WERI-Rb-1 (cell line): ENCODE results near the gene CDC6.

Experiments used
- DNase-seq: peaks from one replicate; pipeline ENCODE4 v3.0.0-alpha.2; 2020
- H3K27ac ChIP-seq: fragments of 250-450 bp; sonication (Bioruptor Pico); 2 replicates; pipeline ENCODE4 v1.5.1; 2020; ENCODE audit warnings: mild to moderate bottlenecking, moderate library complexity
- H3K27me3 ChIP-seq: fragments of 250-450 bp; sonication (Bioruptor Pico); 2 replicates; pipeline ENCODE4 v1.5.1; 2021; ENCODE audit warnings: mild to moderate bottlenecking, low read depth, moderate library complexity; ENCODE audit not compliant: insufficient read depth, severe bottlenecking
- H3K36me3 ChIP-seq: fragments of 250-450 bp; sonication (Bioruptor Pico); 2 replicates; pipeline ENCODE4 v1.5.1; 2020; ENCODE audit warnings: mild to moderate bottlenecking, moderate library complexity
- H3K4me3 ChIP-seq: 2 replicates; pipeline ENCODE4 v1.5.1; 2011; ENCODE audit warnings: low read depth, mild to moderate bottlenecking, control low read depth, low read length
- H3K9me3 ChIP-seq: fragments of 250-450 bp; sonication (Bioruptor Pico); 2 replicates; pipeline ENCODE4 v1.5.1; 2021; ENCODE audit warnings: mild to moderate bottlenecking, moderate library complexity; ENCODE audit not compliant: severe bottlenecking
- CTCF ChIP-seq: IDR thresholded peaks from 2 replicates; pipeline ENCODE4 v1.5.1; 2011; ENCODE audit warnings: low read depth, mild to moderate bottlenecking, control low read depth, inconsistent platforms, low read length

The CDC6 gene

GRCh38 chr17:40321961-40322357, 34.3 kb downstream of the CDC6 start:
- H3K36me3 ChIP-seq = no peaks in the 10 kb centered on the region; the same call in 1 of the 2 replicates
- no peak for TF ChIP-seq CTCF
- H3K9me3 ChIP-seq = no peaks in the 10 kb centered on the region
- DNase-seq = no peak
- H3K27ac ChIP-seq = no peak overlapping the region
- no peak overlapping the region for H3K4me3 ChIP-seq
- no peaks in the 10 kb centered on the region for H3K27me3 ChIP-seq

DNA sequence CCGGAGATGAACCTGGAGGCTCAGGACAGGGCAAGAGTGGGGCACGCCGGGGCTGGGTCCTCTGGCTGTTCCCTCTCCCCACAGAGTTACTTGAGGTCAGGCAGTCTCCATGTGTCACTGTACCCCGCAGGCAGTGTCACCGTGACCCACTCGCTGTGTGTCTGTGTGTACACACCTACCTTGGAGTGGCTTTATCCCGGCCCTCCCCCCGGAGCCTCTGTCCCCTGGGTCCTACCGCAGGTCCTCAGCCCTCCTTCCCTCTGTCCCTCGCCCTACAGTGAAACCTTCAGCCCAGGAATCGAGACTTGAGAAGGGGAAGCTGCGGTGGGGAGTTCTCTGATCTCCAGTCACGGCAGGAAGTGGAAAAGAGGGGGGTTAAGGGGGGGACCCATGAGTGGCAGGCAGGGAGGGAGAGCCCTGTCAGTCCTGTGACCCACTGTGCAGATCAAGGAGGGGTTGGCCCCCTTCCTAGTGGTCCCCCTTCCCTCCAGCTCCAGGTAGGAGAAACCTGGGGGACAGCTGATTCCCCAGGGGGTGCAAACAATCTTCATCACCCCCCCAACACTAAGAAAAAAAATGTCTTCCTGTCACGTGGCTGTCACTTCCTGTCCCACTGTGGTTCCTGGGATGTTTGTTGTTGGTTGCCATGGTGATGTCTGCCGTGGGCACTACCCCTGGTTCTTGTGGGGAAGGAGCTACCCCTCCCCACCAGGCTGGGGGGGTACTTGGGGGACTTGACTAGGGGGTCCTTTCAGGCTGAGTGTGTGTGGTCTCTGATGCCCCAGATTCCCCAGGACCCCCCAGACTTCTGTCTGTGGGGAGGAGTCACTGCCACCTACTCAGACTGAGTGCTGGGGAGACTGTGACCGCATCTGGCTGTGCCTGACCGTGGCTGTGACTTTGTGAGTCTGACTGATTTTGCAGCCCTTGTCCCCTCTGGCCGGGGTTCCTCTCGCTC, 35.0 kb downstream of the CDC6 start:
- no peaks in the 10 kb centered on the region for H3K27me3 ChIP-seq
- no peaks in the 10 kb centered on the region; the same call in 1 of the 2 replicates for H3K36me3 ChIP-seq
- no peak for DNase-seq
- TF ChIP-seq CTCF = no peak
- H3K4me3 ChIP-seq = no peak overlapping the region
- H3K27ac ChIP-seq = no peak overlapping the region
- no peaks in the 10 kb centered on the region for H3K9me3 ChIP-seq

DNA sequence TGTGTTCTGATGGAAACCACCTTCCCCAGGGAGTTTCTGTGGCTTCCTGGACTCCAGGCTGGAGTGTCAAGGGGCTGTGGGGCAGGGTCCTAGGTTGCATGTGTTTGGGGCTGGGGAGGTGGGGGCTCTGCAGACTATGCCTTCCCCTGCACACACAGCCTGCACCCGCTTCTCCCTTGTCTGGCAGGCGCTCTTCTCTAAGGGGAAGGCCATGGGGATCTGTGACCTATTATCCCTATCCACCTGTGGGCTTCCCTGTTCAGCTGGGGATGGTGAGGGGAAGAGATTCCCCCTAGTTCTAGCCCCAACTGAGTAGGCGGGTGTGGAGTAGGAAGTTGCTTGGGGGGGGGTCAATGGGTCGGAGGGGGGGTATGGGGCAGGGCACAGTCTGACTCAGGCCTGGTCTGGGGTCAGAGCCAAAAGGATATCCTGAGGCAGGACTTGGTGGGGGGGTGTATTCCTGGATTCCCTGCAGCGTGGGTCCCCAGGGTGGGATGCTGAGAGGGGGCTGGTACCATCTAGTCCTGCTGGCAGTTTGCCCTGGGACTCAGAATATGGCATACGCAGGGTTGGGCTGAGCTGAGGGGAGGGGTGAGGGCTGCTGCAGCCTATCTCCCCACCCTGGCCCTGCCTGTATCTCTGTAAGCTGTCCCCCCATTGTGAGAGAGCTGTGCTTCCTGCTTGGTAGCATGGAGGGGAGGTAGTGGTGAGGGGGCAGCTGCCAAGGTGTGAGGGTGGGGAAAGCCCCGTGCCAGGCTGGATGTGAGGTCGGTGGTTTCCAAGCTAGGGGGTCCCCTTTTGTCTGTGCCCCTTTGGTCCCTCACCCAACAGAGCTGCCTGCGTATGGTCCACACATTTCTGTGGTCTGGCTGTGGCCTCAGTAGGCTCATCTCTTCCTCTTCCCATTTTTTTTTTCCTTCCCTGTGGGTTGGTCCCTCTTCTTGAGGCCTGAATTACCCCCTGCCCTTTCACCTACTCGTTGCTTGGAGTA, 36.0 kb downstream of the CDC6 start:
- no peak overlapping the region for H3K4me3 ChIP-seq
- DNase-seq = no peak
- no peaks in the 10 kb centered on the region for H3K27me3 ChIP-seq
- TF ChIP-seq CTCF = no peak
- H3K9me3 ChIP-seq = no peaks in the 10 kb centered on the region
- H3K27ac ChIP-seq = no peak overlapping the region
- no peaks in the 10 kb centered on the region; the same call in 1 of the 2 replicates for H3K36me3 ChIP-seq

DNA sequence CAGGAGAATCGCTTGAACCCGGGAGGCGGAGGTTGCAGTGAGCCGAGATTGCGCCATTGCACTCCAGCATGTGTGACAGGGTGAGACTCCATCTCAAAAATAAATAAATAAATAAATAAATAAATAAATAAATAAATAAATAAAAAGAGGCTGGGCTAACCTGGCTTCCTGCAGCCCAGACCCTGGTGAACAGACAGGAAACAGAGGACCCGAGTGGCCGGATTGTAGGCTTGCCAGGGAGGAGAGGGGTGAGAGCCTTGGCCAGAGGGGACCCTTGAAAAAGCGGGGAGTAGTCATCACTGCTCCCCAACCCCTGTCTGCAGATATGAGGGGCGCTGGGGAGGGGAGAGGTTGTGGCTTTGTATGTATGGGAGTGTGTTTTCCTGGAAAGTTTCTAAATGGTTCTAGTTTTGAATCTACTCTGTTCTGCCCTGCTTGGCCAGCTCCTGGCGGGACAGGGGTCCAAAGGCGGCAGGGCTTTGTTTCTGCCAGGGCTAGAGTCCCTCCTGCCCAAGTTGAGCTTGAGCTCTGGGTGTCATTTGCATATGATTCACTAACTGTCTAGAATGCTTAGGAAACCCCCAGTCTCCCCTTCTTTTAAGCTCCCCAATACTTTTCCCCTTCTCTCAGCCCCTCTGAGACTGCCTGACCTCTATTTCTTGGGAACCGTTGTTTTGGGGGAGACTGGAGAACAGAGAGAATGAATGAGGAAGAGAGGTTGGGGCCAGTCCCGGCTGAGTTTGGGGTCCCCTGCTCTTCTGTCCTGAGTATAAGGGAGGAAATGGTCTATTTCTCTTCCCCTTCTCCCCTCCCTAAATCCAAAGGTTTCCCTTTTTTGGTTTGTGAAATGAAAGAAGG, 37.7 kb downstream of the CDC6 start:
- Histone ChIP-seq H3K4me3 (no peak overlapping the region), H3K36me3 (no peaks in the 10 kb centered on the region; the same call in 1 of the 2 replicates), H3K27ac (no peak overlapping the region), H3K9me3 (no peaks in the 10 kb centered on the region), H3K27me3 (no peaks in the 10 kb centered on the region)
- no peak for DNase-seq
- TF ChIP-seq CTCF = no peak
